Prostate gland (tissue), 2 donors: ENCODE results near the gene UBN1. TPM values are rescaled to one million over a fixed set of nuclear protein-coding genes. Genes with fewer than 3 reads are reported as not detected.
A peak's percentile ranks its signal among the peaks of the same experiment; 100 is the strongest.

Experiments used
- DNase-seq: peaks from one replicate; pipeline ENCODE4 v3.0.0-alpha.2; 2019; ENCODE audit warnings: low spot score
- H3K27ac ChIP-seq, 2 donors: fragments of 200-600 bp; sonication (generic); 2 replicates each; pipeline ENCODE4 v1.5.1; 2017 to 2019
- H3K27me3 ChIP-seq: fragments of 200-600 bp; sonication (generic); replicated peaks from 2 replicates; pipeline ENCODE4 v1.5.1; 2019; ENCODE audit not compliant: insufficient read depth
- H3K36me3 ChIP-seq, 2 donors: fragments of 200-600 bp; sonication (generic); 1 replicate in 1 of 2; 2 replicates in 1 of 2; pipeline versions ENCODE4 v1.5.1 to v1.8.1; 2017 to 2019
- H3K4me1 ChIP-seq: fragments of 200-600 bp; sonication (generic); replicated peaks from 2 replicates; pipeline ENCODE4 v1.5.1; 2019
- H3K4me3 ChIP-seq, 2 donors: fragments of 200-600 bp; sonication (generic); 2 replicates each; pipeline ENCODE4 v1.5.1; 2017 to 2019
- H3K9me3 ChIP-seq: fragments of 200-600 bp; sonication (generic); 2 replicates; pipeline ENCODE4 v1.5.1; 2017
- CTCF ChIP-seq, 4 experiments: fragments of 200-600 bp in 2 of 4; fragments of 450-650 bp in 2 of 4; sonication (generic) in 2 of 4; IDR thresholded peaks; 1 replicate in 3 of 4; 2 replicates in 1 of 4; pipeline ENCODE4 v1.5.1; 2016 to 2019; ENCODE audit warnings: antibody characterized with exemption in 4 of 4, mild to moderate bottlenecking in 2 of 4, moderate library complexity in 2 of 4
- POLR2A ChIP-seq: fragments of 450-650 bp; IDR thresholded peaks from one replicate; pipeline ENCODE4 v1.6.1; 2016; ENCODE audit warnings: antibody characterized with exemption, mild to moderate bottlenecking
- POLR2AphosphoS5 ChIP-seq: sonication (generic); formaldehyde crosslinking; IDR thresholded peaks from one replicate; pipeline ENCODE4 v1.6.1; 2017; ENCODE audit warnings: antibody characterized with exemption
- WGBS: methylation state at CpG from one replicate; pipeline ENCODE4 v1.1.5; 2018; 5-methylcytosine and 5-hydroxymethylcytosine counted together
- intact Hi-C: fragments of 100-400 bp; cut with DNase I; formaldehyde crosslinking; loops from one replicate; pipeline ENCODE4 v1.14.2; 2022
- total RNA-seq, 2 donors: library from RNA; depleted of rRNA; stranded (reverse); fragments of >200 nt; gene quantifications; one replicate each; pipeline ENCODE4 v1.1.0, GENCODE V29; 2016

Gene UBN1
- total RNA-seq, 2 donors from 2014 or later = 28.2 to 56.9 TPM

- WGBS = 92% methylated on average over 8 of the region's 8 CpGs
- H3K36me3 ChIP-seq = peaks cover 4 to 5% of the 10 kb centered on the region in 2 donors
- H3K27me3 ChIP-seq = no peaks in the 10 kb centered on the region
- no peak overlapping the region for H3K4me3 ChIP-seq
- intact Hi-C loops = no loop called here
- TF ChIP-seq POLR2AphosphoS5 (no peak), POLR2A (no peak), CTCF (IDR thresholded peaks at IDR 0.05) (no peak)
- no peak for DNase-seq
- no peak overlapping the region for H3K27ac ChIP-seq
- H3K9me3 ChIP-seq = no peaks in the 10 kb centered on the region
- H3K4me1 ChIP-seq = peaks cover 11% of the 10 kb centered on the region
These were observed 27.4 kb downstream of the UBN1 start for GRCh38 chr16:4874666-4875065.

GRCh38 chr16:4876646-4877379, 29.5 kb downstream of the UBN1 start:
- intact Hi-C loops = no loop called here
- peak overlapping the region in 1 of 2 donors; percentile 37 for H3K27ac ChIP-seq
- H3K27me3 ChIP-seq = no peaks in the 10 kb centered on the region
- H3K4me1 ChIP-seq = peaks cover 6% of the 10 kb centered on the region
- peaks cover 5 to 15% of the 10 kb centered on the region in 2 donors for H3K36me3 ChIP-seq
- H3K4me3 ChIP-seq = no peak overlapping the region
- no peak for DNase-seq
- 75% methylated on average over 11 of the region's 11 CpGs for WGBS
- no peaks in the 10 kb centered on the region for H3K9me3 ChIP-seq
- TF ChIP-seq POLR2AphosphoS5 (no peak), CTCF (IDR thresholded peaks at IDR 0.05) (no peak), POLR2A (no peak)

- no peak for TF ChIP-seq CTCF (IDR thresholded peaks at IDR 0.05)
- no peak for TF ChIP-seq POLR2A
- TF ChIP-seq POLR2AphosphoS5 = no peak
- no peak for DNase-seq
- peak overlapping the region in 1 of 2 donors; percentile 37 for H3K27ac ChIP-seq
These were observed 30.1 kb downstream of the UBN1 start for GRCh38 chr16:4877380-4877685.

GRCh38 chr16:4879049-4879448, 31.8 kb downstream of the UBN1 start:
- peaks cover 8 to 18% of the 10 kb centered on the region in 2 donors for H3K36me3 ChIP-seq
- TF ChIP-seq CTCF (IDR thresholded peaks at IDR 0.05) (no peak), POLR2AphosphoS5 (no peak), POLR2A (no peak)
- intact Hi-C loops = no loop called here
- H3K4me1 ChIP-seq = peaks cover 6% of the 10 kb centered on the region
- H3K27me3 ChIP-seq = no peaks in the 10 kb centered on the region
- no peak for DNase-seq
- no peaks in the 10 kb centered on the region for H3K9me3 ChIP-seq
- H3K4me3 ChIP-seq = no peak overlapping the region
- no peak overlapping the region for H3K27ac ChIP-seq
- 59% methylated on average over 4 of the region's 4 CpGs for WGBS

More at GRCh38 chr16:4877380-4877685, 30.1 kb downstream of the UBN1 start:
- H3K36me3 ChIP-seq = peaks cover 5 to 13% of the 10 kb centered on the region in 2 donors
- WGBS = 73% methylated on average over 14 of the region's 14 CpGs
- peaks cover 6% of the 10 kb centered on the region for H3K4me1 ChIP-seq
- no peaks in the 10 kb centered on the region for H3K27me3 ChIP-seq
- no peak overlapping the region for H3K4me3 ChIP-seq
- no peaks in the 10 kb centered on the region for H3K9me3 ChIP-seq
- intact Hi-C loops = no loop called here

- no peak for DNase-seq
- 91% methylated on average over 17 of the region's 17 CpGs for WGBS
- Histone ChIP-seq H3K4me3 (no peak overlapping the region), H3K27ac (no peak overlapping the region), H3K9me3 (no peaks in the 10 kb centered on the region), H3K36me3 (peaks cover 9 to 29% of the 10 kb centered on the region in 2 donors), H3K4me1 (peaks cover 6% of the 10 kb centered on the region), H3K27me3 (no peaks in the 10 kb centered on the region)
- TF ChIP-seq CTCF (IDR thresholded peaks at IDR 0.05) (no peak), POLR2A (no peak), POLR2AphosphoS5 (no peak)
- intact Hi-C loops = no loop called here
These were observed 32.8 kb downstream of the UBN1 start for GRCh38 chr16:4880006-4880580.
